Stimulated activated CD8-positive, alpha-beta memory T cell treated with anti-CD3 and anti-CD28 coated beads, Interleukin-4, amount 100 ng/mL, for 1 hour (primary cell): ENCODE data around the gene KCNK2.

ENCODE experiments used
- DNase-seq, 2 donors: peaks; one replicate each; pipeline ENCODE4 v3.0.0-alpha.2; 2020; ENCODE audit warnings: low read depth in 2 of 2, low spot score in 1 of 2

The KCNK2 gene

GRCh38 chr1:215082532-215083382, at the start of gene KCNK2:
KCNK2 (plus strand) TSS chr1:215082737; CDS start chr1:215083386, 649 bp downstream.
- no peak for DNase-seq

GRCh38 chr1:215032911-215033526, 49.5 kb upstream of the KCNK2 start:
- no peak for DNase-seq

GRCh38 chr1:215040190-215040589, 42.3 kb upstream of the KCNK2 start:
- no peak for DNase-seq

- DNase-seq: no peak
Measured at GRCh38 chr1:215043401-215043800, 39.1 kb upstream of the KCNK2 start.

- DNase-seq: no peak
Measured at GRCh38 chr1:215044151-215044550, 38.4 kb upstream of the KCNK2 start.

- DNase-seq: no peak
Measured at GRCh38 chr1:215045698-215046308, 36.7 kb upstream of the KCNK2 start.

- DNase-seq: no peak
Measured at GRCh38 chr1:215052256-215053015, 30.1 kb upstream of the KCNK2 start.

- no peak for DNase-seq
Measured at GRCh38 chr1:215054266-215054665, 28.3 kb upstream of the KCNK2 start.

- no peak for DNase-seq
Measured at GRCh38 chr1:215055281-215055935, 27.1 kb upstream of the KCNK2 start.

GRCh38 chr1:215056584-215056983, 26.0 kb upstream of the KCNK2 start:
- no peak for DNase-seq

- DNase-seq: no peak
Measured at GRCh38 chr1:215059947-215060346, 22.6 kb upstream of the KCNK2 start.

GRCh38 chr1:215064327-215064726, 18.2 kb upstream of the KCNK2 start:
- DNase-seq: no peak

GRCh38 chr1:215071078-215071477, 11.5 kb upstream of the KCNK2 start:
- no peak for DNase-seq

GRCh38 chr1:215076322-215076721, 6.2 kb upstream of the KCNK2 start:
- DNase-seq: no peak

- no peak for DNase-seq
Measured at GRCh38 chr1:215079456-215079855, 3.1 kb upstream of the KCNK2 start.

- DNase-seq: no peak
Measured at GRCh38 chr1:215081661-215082531, 641 bp upstream of the KCNK2 start.

- no peak for DNase-seq
Measured at GRCh38 chr1:215083383-215083961, 935 bp downstream of the KCNK2 start.

- no peak for DNase-seq
Measured at GRCh38 chr1:215084621-215085020, 2.1 kb downstream of the KCNK2 start.

GRCh38 chr1:215087603-215088002, 5.1 kb downstream of the KCNK2 start:
- no peak for DNase-seq

- no peak for DNase-seq
Measured at GRCh38 chr1:215094381-215094780, 11.8 kb downstream of the KCNK2 start.
